K562 (cell line): ENCODE results near the gene UQCC5. TPM values are rescaled to one million over a fixed set of nuclear protein-coding genes. Genes with fewer than 3 reads are reported as not detected.

Experiments used
- ATAC-seq: fragments of 200-7000 bp; cut with Tn5 transposase; 3 replicates; pipeline ENCODE4 v1.9.1; 2020; ENCODE audit warnings: moderate library complexity
- BruUV-seq: library from RNA; stranded (reverse); fragments of 400-500 nt; replicated peaks from 2 replicates; lab custom pipeline; 2021; lab: Mats Ljungman, UMichigan
- CTCF ChIA-PET: fragments of 300-600 bp; formaldehyde crosslinking; extraction: SDS; loops from one replicate; lab custom pipeline; 2021; ENCODE audit warnings: low intra/inter-chr PET ratio; lab: Yijun Ruan, JAX
- POLR2A ChIA-PET: fragments of 300-600, 350-650 bp; sonication (Branson Sonifier 250); formaldehyde crosslinking; extraction: SDS; loops from one replicate; lab custom pipeline; 2021; ENCODE audit warnings: antibody characterized with exemption, inconsistent platforms; lab: Yijun Ruan, JAX
- DNase-seq, 4 experiments: peaks; one replicate each; pipeline versions ENCODE4 v3.0.0 to v3.0.0-alpha.2; 2011 to 2018; ENCODE audit warnings: low spot score in 3 of 4, mixed read lengths in 3 of 4; ENCODE audit errors: extremely low read depth in 1 of 4
- FAIRE-seq: peaks from 2 replicates; lab custom pipeline; 2011; peaks lifted over from hg19 to GRCh38; lab: Jason Lieb, UNC
- H2AFZ ChIP-seq: 2 replicates; pipeline ENCODE4 v1.6.0; 2011; ENCODE audit warnings: low read depth, low read length, control low read depth, inconsistent platforms
- H3K27ac ChIP-seq: fragments of 200-600 bp; 3 replicates; pipeline ENCODE4 v1.8.0; 2011; ENCODE audit warnings: low read depth, mild to moderate bottlenecking, control low read depth, inconsistent platforms, low read length, moderate library complexity, mixed read lengths; ENCODE audit errors: extremely low read depth
- H3K27me3 ChIP-seq, 2 experiments: fragments of 300-600 bp in 1 of 2; 2 replicates in 1 of 2; 3 replicates in 1 of 2; pipeline versions ENCODE4 v1.6.0 to v1.8.0; 2011; ENCODE audit warnings: inconsistent platforms in 2 of 2, low read length in 2 of 2, mild to moderate bottlenecking in 1 of 2, mixed read lengths in 1 of 2, moderate library complexity in 1 of 2; ENCODE audit not compliant: control insufficient read depth in 2 of 2, insufficient read depth in 2 of 2
- H3K36me3 ChIP-seq: fragments of 300-600 bp; 3 replicates; pipeline ENCODE4 v1.8.0; 2011; ENCODE audit warnings: mild to moderate bottlenecking, low read length, inconsistent platforms; ENCODE audit not compliant: control insufficient read depth, insufficient read depth
- H3K4me1 ChIP-seq, 2 experiments: fragments of 200-600 bp in 1 of 2; replicated peaks in 1 of 2; 2 replicates in 1 of 2; 3 replicates in 1 of 2; pipeline versions ENCODE4 v1.5.1 to v1.8.0; 2011; ENCODE audit warnings: inconsistent platforms in 2 of 2, low read length in 2 of 2, mild to moderate bottlenecking in 1 of 2, mixed read lengths in 1 of 2, moderate library complexity in 1 of 2; ENCODE audit not compliant: control insufficient read depth in 2 of 2, insufficient read depth in 2 of 2
- H3K4me2 ChIP-seq: 2 replicates; pipeline ENCODE4 v1.6.1; 2011; ENCODE audit warnings: low read length, control low read depth, inconsistent platforms, mixed read lengths; ENCODE audit not compliant: insufficient read depth
- H3K4me3 ChIP-seq: fragments of 200-600 bp; sonication (generic), shearing (Covaris generic); 2 replicates; pipeline ENCODE4 v1.5.1; 2016; ENCODE audit warnings: control low read depth, inconsistent platforms
- H3K79me2 ChIP-seq: fragments of 200-600 bp; 3 replicates; pipeline ENCODE4 v1.8.0; 2011; ENCODE audit warnings: low read length, inconsistent platforms; ENCODE audit not compliant: control insufficient read depth, insufficient read depth
- H3K9ac ChIP-seq, 2 experiments: 2 replicates each; pipeline versions ENCODE4 v1.6.0 to v1.6.1; 2011; ENCODE audit warnings: low read depth in 2 of 2, low read length in 2 of 2, control low read depth in 1 of 2, inconsistent platforms in 1 of 2, mild to moderate bottlenecking in 1 of 2, mixed read lengths in 1 of 2; ENCODE audit not compliant: insufficient read depth in 1 of 2
- H3K9me1 ChIP-seq: one replicate; pipeline ENCODE4 v1.6.0; 2011; ENCODE audit warnings: inconsistent platforms, mild to moderate bottlenecking, low read length, moderate library complexity; ENCODE audit not compliant: control insufficient read depth, insufficient read depth
- H3K9me3 ChIP-seq: replicated peaks from 2 replicates; pipeline ENCODE4 v1.5.1; 2011; ENCODE audit warnings: low read depth, low read length, inconsistent platforms; ENCODE audit not compliant: control insufficient read depth, insufficient read depth
- H4K20me1 ChIP-seq: replicated peaks from 2 replicates; pipeline ENCODE4 v1.6.1; 2011; ENCODE audit warnings: low read length, inconsistent platforms, mixed read lengths; ENCODE audit not compliant: control insufficient read depth, insufficient read depth
- CLOCK ChIP-seq: fragments of 250-450 bp; sonication (Bioruptor Pico); IDR thresholded peaks from 2 replicates; pipeline ENCODE4 v1.4.0; 2020; ENCODE audit warnings: mild to moderate bottlenecking, moderate library complexity, borderline replicate concordance
- E4F1 ChIP-seq: fragments of 250-450 bp; sonication (Bioruptor Pico); IDR thresholded peaks from 2 replicates; pipeline ENCODE4 v1.5.0; 2021; ENCODE audit warnings: mild to moderate bottlenecking, borderline replicate concordance
- ETV6 ChIP-seq, 3 experiments: fragments of 150-350 bp in 1 of 3; sonication (generic) in 1 of 3; formaldehyde crosslinking in 1 of 3; IDR thresholded peaks; 2 replicates each; pipeline versions ENCODE4 v1.6.1 to v1.8.0; 2014 to 2022; ENCODE audit warnings: borderline replicate concordance in 2 of 3, low read depth in 2 of 3, antibody characterized with exemption in 1 of 3, low read length in 1 of 3, mild to moderate bottlenecking in 1 of 3, missing genetic modification reagents in 1 of 3
- HMG20A ChIP-seq: fragments of 450-650 bp; formaldehyde crosslinking; conservative IDR thresholded peaks from 2 replicates; pipeline ENCODE4 v1.4.0; 2020; ENCODE audit warnings: mild to moderate bottlenecking, mixed read lengths
- HMGXB4 ChIP-seq: sonication (generic); formaldehyde crosslinking; IDR thresholded peaks from 2 replicates; pipeline ENCODE4 v1.8.1; 2023; ENCODE audit warnings: mild to moderate bottlenecking, missing genetic modification reagents
- SMAD1 ChIP-seq: fragments of 150-350 bp; IDR thresholded peaks from 2 replicates; pipeline ENCODE4 v1.6.1; 2014; ENCODE audit warnings: low read length, low read depth; ENCODE audit not compliant: partially characterized antibody
- TRIM24 ChIP-seq, 2 experiments: fragments of 450-650 bp; IDR thresholded peaks; 2 replicates each; pipeline ENCODE4 v1.6.1; 2016
- ZBTB7A ChIP-seq: IDR thresholded peaks from 2 replicates; pipeline ENCODE4 v1.6.1; 2011; ENCODE audit warnings: low read depth, mild to moderate bottlenecking, low read length, moderate library complexity, borderline replicate concordance; ENCODE audit not compliant: control insufficient read depth
- ZNF347 ChIP-seq: fragments of 450-650 bp; formaldehyde crosslinking; IDR thresholded peaks from 2 replicates; pipeline ENCODE4 v1.4.0; 2020; ENCODE audit warnings: low read depth, mild to moderate bottlenecking, moderate library complexity
- WGBS: fragments of 100-300 bp; shearing (Covaris generic); methylation state at CpG from one replicate; pipeline ENCODE4 v1.1.6; 2016; ENCODE audit warnings: low coverage, mixed read lengths; ENCODE audit not compliant: insufficient coverage; ENCODE audit errors: missing lambda C conversion rate; 5-methylcytosine and 5-hydroxymethylcytosine counted together
- in situ Hi-C: fragments of 300-500 bp; cut with MboI; formaldehyde crosslinking; loops from 4 replicates; pipeline ENCODE4 v1.15.0; 2018; ENCODE audit warnings: inconsistent platforms, mixed read lengths
- intact Hi-C: fragments of 100-400 bp; cut with micrococcal nuclease; formaldehyde crosslinking; loops from 2 replicates; pipeline ENCODE4 v1.14.2; 2022
- polyA plus RNA-seq, 8 experiments: library from polyadenylated mRNA; depleted of rRNA in 4 of 8; stranded (reverse) in 5 of 8; unstranded in 3 of 8; fragments of >200 nt; fragmentation: Nextera tagmentation in 2 of 8; fragmentation: Illumina TruSeq in 1 of 8; extraction: Ambion mirVana in 2 of 8; extraction: Trizol in 1 of 8; gene quantifications; 2 replicates each; pipeline versions ENCODE4 v1.2.1 to v1.2.3, GENCODE V29; 2011 to 2014; ENCODE audit warnings: inconsistent platforms in 1 of 8, missing spikeins in 1 of 8
- total RNA-seq, 7 experiments: library from RNA; depleted of rRNA in 6 of 7; stranded (reverse); fragments of >200 nt in 6 of 7; fragmentation: Illumina TruSeq in 2 of 7; extraction: Trizol in 2 of 7; gene quantifications; 2 replicates each; pipeline versions ENCODE4 v1.2.1 to v1.2.3, GENCODE V29; 2011 to 2021; ENCODE audit warnings: low replicate concordance in 1 of 7

Gene UQCC5
- total and polyA plus RNA-seq, 9 of the 15 experiments (the other 6 are each of a cell fraction or from before 2014, with no cell fraction given): 10.2 to 55.4 (median 33.8) TPM

- in situ Hi-C loops (no loop called here), intact Hi-C loops (no loop called here)
- Histone ChIP-seq H3K27me3 (no peaks in the 10 kb centered on the region), H3K9me3 (no peaks in the 10 kb centered on the region), H3K36me3 (no peaks in the 10 kb centered on the region), H2AFZ (no peak overlapping the region), H3K4me1 (peaks cover 5 to 54% of the 10 kb centered on the region in 2 experiments; a peak in 3 of 5 replicates), H3K27ac (no peak overlapping the region), H3K4me2 (no peak overlapping the region), H3K79me2 (no peaks in the 10 kb centered on the region), H4K20me1 (no peaks in the 10 kb centered on the region), H3K4me3 (no peak overlapping the region), H3K9ac (no peak overlapping the region), H3K9me1 (no peaks in the 10 kb centered on the region)
- ChIA-PET POLR2A (interaction anchor here (0.8 kb wide), 2 partner anchors 13 to 30 kb away, joined by 3 read pairs; no protein-coding TSS in a partner anchor), CTCF (no interaction called here)
- 21% methylated on average over 9 of the region's 11 CpGs for WGBS
- FAIRE-seq (no peak), DNase-seq (no peak), ATAC-seq (no peak)
- TF ChIP-seq TRIM24 (IDR thresholded peaks at IDR 0.05) (no peak), HMGXB4 (CRISPR knock-in tag) (no peak), ETV6 (IDR thresholded peaks at IDR 0.05; ENCODE audit: borderline replicate concordance in 1 of 2, low read depth in 2 of 2, low read length in 1 of 2) (no peak), ETV6 (CRISPR knock-in tag; IDR thresholded peaks at IDR 0.05; ENCODE audit: borderline replicate concordance) (no peak), HMG20A (no peak), ZNF347 (CRISPR knock-in tag) (no peak), E4F1 (CRISPR knock-in tag) (no peak), CLOCK (CRISPR knock-in tag) (no peak), ZBTB7A (no peak), SMAD1 (no peak)
- no TSS peak for BruUV-seq
Observed at GRCh38 chr3:52502001-52502400, 34.4 kb upstream of the UQCC5 start.
